ENCODE measurements around the gene EDN3.

Gene EDN3

DNA sequence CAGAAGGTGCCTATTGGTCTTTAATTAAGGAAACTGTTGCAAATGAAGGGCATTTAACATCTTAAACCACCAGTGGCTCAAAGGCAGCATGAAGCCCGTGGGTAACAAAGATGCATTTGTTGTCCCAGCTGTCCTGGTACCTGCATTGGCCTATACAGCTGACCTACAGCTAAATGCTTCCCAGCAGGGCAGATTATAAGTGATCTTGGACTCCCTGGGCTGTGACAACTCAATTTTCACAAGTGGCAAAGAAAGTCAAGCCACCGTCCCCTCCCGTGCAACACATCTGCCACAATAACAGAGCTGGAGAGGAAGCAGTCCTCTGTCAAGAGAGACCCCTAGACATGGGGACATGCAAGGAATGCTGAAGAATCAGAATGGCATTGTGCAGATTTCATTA is 31.5 kb upstream of the EDN3 start:
- H3K4me3 ChIP-seq (ENCODE audit: low read depth, low read length), result no peak overlapping the region
- TF ChIP-seq, protein P1, sequence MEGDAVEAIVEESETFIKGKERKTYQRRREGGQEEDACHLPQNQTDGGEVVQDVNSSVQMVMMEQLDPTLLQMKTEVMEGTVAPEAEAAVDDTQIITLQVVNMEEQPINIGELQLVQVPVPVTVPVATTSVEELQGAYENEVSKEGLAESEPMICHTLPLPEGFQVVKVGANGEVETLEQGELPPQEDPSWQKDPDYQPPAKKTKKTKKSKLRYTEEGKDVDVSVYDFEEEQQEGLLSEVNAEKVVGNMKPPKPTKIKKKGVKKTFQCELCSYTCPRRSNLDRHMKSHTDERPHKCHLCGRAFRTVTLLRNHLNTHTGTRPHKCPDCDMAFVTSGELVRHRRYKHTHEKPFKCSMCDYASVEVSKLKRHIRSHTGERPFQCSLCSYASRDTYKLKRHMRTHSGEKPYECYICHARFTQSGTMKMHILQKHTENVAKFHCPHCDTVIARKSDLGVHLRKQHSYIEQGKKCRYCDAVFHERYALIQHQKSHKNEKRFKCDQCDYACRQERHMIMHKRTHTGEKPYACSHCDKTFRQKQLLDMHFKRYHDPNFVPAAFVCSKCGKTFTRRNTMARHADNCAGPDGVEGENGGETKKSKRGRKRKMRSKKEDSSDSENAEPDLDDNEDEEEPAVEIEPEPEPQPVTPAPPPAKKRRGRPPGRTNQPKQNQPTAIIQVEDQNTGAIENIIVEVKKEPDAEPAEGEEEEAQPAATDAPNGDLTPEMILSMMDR (IDR thresholded peaks at IDR 0.05; ENCODE audit: low read depth, low read length), result no peak

- H3K4me3 ChIP-seq (ENCODE audit: low read depth, low read length), result no peak overlapping the region
- TF ChIP-seq, protein P1 (IDR thresholded peaks at IDR 0.05; ENCODE audit: low read depth, low read length), result no peak
Observed at GRCh38 chr20:59269411-59270025, 30.9 kb upstream of the EDN3 start.

DNA sequence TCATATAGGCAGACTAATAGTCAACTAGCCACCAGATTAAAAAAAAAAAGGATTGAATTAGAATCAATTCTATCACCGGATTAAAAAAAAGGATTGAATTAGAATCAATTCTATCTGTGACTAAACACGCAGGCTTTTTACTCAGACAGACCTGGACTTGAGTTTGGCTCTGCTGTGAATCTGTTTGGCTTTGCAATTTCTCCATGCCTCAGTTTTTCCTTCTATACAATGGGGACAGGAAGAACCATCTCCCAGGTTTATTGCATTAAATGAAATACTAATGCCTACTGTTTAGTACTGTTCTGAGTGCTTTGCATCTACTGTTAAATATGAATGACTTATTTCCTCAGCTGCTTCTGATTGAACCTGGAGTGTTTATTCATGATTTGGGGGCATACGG is 30.0 kb upstream of the EDN3 start:
- TF ChIP-seq, protein P1 (IDR thresholded peaks at IDR 0.05; ENCODE audit: low read depth, low read length), result no peak
- H3K4me3 ChIP-seq (ENCODE audit: low read depth, low read length), result no peak overlapping the region

DNA sequence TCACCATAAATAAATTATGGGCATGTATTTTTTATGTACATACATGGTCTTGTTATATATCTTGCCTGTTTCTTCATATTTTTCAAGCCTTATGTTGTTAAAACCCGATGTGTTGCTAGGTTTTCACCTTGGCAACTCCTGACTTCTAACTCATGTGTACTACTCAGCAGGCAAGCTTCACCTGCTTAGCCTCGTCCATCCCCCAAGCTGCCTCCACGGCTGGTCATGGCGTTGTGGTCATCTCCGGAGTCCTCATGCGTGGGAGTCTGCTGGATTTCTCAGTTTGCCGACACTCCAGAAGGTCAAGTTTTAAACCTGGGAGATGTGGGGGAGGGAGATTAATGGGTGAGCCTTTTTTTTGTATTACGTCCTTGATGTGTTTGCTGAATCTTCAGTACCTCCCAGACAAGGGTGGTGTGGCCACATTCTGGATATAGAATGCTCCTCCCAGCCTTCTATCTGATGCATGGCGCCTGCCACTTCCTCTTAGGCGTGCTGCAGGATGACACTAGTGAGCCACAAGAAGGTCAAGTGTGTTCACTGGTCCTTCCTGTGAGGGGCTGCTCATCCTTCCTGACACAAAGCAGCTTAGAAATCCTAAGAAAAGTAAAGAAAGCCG is 26.6 kb upstream of the EDN3 start:
- TF ChIP-seq, protein P1 (IDR thresholded peaks at IDR 0.05; ENCODE audit: low read depth, low read length), result no peak
- no peak overlapping the region for H3K4me3 ChIP-seq (ENCODE audit: low read depth, low read length)

DNA sequence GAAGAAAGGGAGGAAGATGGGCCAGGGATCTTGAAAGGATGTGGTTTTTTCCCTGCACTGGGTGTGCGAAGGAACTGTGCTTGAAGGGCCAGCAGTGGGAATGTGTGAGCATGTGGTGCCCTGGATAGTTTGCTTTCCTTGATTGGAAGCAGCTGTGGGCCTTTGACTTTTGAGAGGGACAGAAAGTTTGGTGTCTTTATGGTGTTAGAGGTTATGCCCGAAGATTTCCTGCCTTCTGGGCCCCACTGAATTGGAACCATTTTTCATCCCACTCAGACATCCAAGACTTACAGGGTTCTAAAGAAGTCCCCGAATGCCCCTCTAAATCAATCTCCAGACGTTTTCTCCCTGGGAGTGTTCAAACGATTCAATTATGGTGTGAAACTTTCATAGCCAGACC is 23.5 kb upstream of the EDN3 start:
- TF ChIP-seq, protein P1 (IDR thresholded peaks at IDR 0.05; ENCODE audit: low read depth, low read length), result no peak
- H3K4me3 ChIP-seq (ENCODE audit: low read depth, low read length), result no peak overlapping the region

DNA sequence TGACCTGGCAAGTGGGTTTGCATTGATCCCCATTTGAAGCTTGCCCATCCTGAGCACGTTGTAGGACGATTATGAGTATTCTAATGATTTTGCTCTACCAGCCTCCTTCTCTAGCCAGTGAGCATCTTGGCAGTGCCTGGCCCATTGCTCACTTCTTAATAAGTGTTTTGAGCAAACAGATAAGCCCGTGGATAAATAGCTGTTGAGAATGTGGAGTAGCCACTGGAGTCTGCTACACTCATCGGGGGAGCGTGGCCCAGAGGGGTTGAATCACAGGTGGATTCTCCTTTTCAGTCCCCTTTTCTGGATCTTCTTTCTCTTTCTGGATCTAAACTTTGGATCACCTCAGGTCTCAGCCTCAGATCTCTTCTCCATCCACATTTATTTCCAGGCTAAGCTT is 15.9 kb upstream of the EDN3 start:
- H3K4me3 ChIP-seq (ENCODE audit: low read depth, low read length), result no peak overlapping the region
- TF ChIP-seq, protein P1 (IDR thresholded peaks at IDR 0.05; ENCODE audit: low read depth, low read length), result no peak

DNA sequence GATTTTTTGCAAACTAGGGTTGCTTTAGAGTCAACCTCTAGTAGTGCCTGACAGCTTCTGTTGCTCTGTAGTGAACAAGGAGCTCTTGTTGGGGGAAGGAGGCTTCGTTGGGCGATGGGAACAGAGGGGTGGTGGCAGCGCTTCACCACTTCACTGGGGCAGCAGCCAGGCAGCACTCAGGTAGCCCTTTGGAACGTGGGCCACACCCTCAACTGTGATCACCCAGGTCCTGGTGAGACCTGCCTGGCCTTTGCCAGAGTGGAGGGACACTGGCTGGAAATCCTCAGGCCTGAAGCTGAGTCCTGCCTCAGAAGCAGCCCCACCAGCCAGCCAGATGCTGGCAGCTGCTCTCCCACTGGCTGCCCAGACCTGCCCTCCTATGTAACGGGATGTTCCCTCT is 10.4 kb upstream of the EDN3 start:
- H3K4me3 ChIP-seq (ENCODE audit: low read depth, low read length), result no peak overlapping the region
- TF ChIP-seq, protein P1 (IDR thresholded peaks at IDR 0.05; ENCODE audit: low read depth, low read length), result no peak

Measured in WI38 (cell line).